ENCODE data around the gene INS.
A peak's percentile ranks its signal among the peaks of the same experiment; 100 is the strongest.
"Not testable (repeated sequence)": the region's sequence is repeated elsewhere in the genome, so short reads cannot be mapped to it uniquely, and the experiment has no call there.

Gene INS

DNA sequence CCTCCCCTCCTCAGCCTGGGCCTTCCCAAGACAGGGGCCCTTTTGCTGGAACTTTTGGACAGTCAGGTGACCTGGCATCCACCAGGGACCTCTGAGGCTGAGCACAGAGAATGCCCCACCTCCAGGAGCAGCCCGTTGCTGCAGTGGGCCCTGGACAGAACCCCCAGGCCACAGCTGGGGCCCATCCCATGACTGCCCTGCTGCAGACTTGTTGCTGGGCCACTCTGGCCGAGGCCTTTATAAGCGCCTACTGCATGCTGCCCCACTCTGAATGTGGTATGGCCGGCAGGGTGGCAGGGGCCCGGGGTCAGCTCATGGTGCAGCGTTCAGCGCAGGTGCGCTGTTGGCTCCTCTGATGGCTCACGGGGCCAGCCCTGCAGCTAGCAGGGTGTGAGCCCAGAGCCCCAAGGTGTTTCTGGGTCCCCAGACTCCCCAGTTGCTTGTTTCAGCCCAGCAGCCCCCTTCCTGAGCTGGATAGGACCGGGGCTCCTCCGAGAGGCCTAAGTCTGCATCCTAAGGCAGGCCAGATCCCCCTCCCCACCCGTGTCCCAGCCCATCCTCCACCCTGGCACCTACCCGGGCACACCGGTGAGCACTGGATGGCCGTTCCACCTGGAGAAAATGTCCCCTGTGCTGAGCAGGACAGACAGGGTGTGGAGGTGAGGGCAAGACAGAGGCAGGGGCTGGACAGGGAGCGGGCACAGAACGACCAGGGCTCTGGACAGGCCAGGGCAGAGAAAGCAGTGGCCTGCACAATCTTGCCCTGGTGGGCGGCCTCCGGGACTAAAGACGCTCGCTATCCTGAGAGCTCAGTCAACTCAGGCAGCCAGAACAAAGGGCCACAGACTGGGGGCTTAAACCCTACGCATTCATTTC, 38.7 kb upstream of the INS start:
- TF ChIP-seq POLR2AphosphoS5 (IDR thresholded peaks at IDR 0.05; ENCODE audit: low read depth, low read length) (no peak), POLR2A (IDR thresholded peaks at IDR 0.05; ENCODE audit: low read depth, low read length) (no peak), PAX5 (IDR thresholded peaks at IDR 0.05; ENCODE audit: insufficient read depth, low read length, severe bottlenecking) (no peak), POU2F2 (IDR thresholded peaks at IDR 0.05; ENCODE audit: low read depth, low read length) (no peak), TAF1 (IDR thresholded peaks at IDR 0.05; ENCODE audit: low read depth, low read length) (no peak), SPI1 (IDR thresholded peaks at IDR 0.05; ENCODE audit: low read depth, low read length) (no peak)
- no peak for DNase-seq (ENCODE audit: insufficient read length, low spot score)
- no peak for FAIRE-seq

DNA sequence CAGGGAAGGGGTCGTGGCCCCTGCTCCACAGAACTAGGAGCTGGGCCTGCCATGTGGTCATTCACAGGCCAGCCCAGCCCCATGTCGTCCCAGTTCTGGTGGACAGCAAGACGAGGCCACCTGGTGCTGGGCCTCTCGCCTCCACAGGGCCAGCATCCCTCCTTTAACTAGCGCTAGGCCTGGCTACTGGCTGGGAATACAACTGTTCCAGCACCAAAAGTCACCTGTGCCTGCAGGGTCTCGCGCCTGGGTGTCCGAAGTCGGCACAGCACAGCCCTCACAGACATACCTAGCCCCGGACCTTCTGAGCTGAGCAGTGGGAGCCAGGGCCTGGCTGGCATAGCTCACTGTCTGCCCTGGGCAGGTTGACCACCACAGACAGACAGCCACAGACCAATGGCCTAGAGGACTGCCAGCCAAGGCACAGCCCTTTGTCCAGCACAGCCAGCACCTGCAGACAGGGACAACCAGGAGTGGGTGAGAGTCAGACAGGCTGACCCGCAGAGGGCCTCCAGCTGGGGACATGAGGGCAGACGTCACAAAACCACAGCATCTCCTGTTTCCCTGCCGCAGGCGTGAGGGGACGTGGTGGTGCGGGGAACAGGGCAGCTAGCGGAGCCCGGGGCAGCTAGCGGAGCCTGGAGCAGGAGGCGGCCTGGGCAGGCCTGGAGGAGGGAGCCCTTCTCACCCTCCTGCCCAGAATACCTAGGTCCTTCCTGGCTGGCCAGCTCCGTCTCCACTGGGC, 37.8 kb upstream of the INS start:
- TF ChIP-seq PAX5 (IDR thresholded peaks at IDR 0.05; ENCODE audit: insufficient read depth, low read length, severe bottlenecking) (no peak), POLR2AphosphoS5 (IDR thresholded peaks at IDR 0.05; ENCODE audit: low read depth, low read length) (no peak), TAF1 (IDR thresholded peaks at IDR 0.05; ENCODE audit: low read depth, low read length) (no peak), POU2F2 (IDR thresholded peaks at IDR 0.05; ENCODE audit: low read depth, low read length) (no peak), SPI1 (IDR thresholded peaks at IDR 0.05; ENCODE audit: low read depth, low read length) (no peak), POLR2A (IDR thresholded peaks at IDR 0.05; ENCODE audit: low read depth, low read length) (no peak)
- FAIRE-seq (no peak), DNase-seq (ENCODE audit: insufficient read length, low spot score) (no peak)

DNA sequence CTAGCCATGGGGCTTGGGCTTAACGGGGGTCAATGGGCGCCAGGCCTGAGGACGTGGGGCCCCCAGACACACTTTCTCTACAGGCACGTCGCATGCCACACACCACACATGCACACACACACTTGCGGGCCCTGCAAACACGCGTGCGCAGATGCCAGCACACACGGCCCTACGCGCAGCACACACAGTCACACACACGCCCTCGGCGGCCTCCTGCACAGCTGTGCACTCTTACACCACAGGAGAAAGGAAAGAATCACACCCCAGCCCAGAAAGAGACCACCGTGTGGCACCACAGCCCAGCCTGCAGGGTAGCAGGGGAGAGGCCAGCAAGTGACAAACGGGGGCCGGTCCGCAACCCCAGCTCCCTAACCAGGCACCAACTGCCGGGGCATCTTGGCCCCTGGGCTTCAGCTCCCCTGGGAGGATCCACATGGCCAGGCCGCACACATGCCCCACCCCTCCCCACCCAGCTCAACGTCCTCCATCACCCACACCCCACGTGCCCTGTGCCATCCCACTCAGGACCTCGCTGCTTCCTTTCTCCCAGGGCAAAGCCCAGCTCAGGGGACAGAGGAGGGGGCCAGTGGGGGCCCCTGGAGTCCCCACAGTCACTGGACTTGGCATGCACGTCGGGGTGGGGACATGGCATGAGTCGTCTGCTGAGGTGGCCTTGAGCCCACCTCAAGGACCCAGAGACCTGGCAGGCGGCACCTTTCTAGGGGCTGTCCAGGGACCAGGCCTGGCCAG, 36.9 kb upstream of the INS start:
- FAIRE-seq (no peak), DNase-seq (ENCODE audit: insufficient read length, low spot score) (no peak)
- TF ChIP-seq TAF1 (IDR thresholded peaks at IDR 0.05; ENCODE audit: low read depth, low read length) (no peak), POLR2A (IDR thresholded peaks at IDR 0.05; ENCODE audit: low read depth, low read length) (no peak), SPI1 (IDR thresholded peaks at IDR 0.05; ENCODE audit: low read depth, low read length) (no peak), POU2F2 (IDR thresholded peaks at IDR 0.05; ENCODE audit: low read depth, low read length) (no peak), POLR2AphosphoS5 (IDR thresholded peaks at IDR 0.05; ENCODE audit: low read depth, low read length) (no peak), PAX5 (IDR thresholded peaks at IDR 0.05; ENCODE audit: insufficient read depth, low read length, severe bottlenecking) (no peak)

DNA sequence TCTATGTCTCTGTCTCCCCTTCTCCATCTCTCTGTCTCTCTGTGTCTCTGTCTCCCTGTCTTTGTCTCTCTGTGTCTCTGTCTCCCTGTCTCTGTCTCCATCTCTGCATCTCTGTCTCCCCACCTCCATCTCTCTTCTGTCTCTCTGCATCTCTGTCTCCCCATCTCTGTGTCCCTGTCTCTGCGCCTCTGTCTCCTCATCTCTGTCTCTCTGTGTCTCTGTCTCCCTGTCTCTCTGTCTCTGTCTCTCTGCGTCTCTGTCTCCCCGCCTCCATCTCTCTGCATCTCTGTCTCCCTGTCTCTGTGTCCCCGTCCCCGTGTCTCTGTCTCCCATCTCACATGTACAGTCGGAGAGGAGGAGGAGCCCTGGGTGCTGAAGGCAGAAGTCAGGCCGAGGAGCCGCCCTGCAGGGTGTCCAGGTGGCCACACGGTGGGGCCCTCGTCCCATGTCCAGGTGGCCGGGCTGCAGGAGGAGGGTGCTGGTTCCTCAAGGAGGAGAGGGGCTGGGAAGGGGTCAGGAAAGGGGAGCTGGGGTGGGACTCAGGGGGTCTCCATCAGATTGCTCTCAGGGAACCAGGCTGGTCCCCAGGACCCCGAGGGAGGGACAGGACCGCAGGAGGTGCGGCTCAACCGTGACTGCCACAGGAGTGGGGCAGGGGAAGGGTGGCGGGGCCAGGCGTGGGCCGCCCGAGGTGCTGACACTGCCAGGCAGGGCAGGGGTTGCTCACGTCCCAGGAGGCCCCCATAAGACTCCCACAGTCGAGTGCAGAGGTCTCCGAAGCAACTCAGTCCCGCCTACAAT, 36.2 kb upstream of the INS start:
- TF ChIP-seq PAX5 (IDR thresholded peaks at IDR 0.05; ENCODE audit: insufficient read depth, low read length, severe bottlenecking) (no peak), TAF1 (IDR thresholded peaks at IDR 0.05; ENCODE audit: low read depth, low read length) (no peak), POLR2AphosphoS5 (IDR thresholded peaks at IDR 0.05; ENCODE audit: low read depth, low read length) (no peak), SPI1 (IDR thresholded peaks at IDR 0.05; ENCODE audit: low read depth, low read length) (no peak), POU2F2 (IDR thresholded peaks at IDR 0.05; ENCODE audit: low read depth, low read length) (no peak), POLR2A (IDR thresholded peaks at IDR 0.05; ENCODE audit: low read depth, low read length) (no peak)
- peak; percentile 38 for FAIRE-seq
- peak; percentile 82 for DNase-seq (ENCODE audit: insufficient read length, low spot score)

DNA sequence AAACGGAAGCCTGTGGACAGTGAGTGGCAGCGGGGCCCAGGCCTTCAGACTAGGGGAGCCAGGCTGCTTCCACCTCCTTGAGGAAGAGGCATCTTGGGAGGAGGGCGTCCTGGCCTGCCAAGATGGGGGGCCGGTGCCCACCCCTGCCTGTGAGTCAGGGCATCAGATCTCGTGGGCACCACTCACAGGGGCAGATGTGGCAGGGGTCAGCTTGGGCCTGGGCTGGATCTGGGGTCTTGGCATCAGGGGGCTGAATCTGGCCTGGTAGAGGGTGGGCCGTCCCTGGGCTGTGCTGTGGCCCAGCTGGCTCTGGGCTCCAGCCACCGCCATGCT, 34.7 kb upstream of the INS start:
- TF ChIP-seq POLR2AphosphoS5 (IDR thresholded peaks at IDR 0.05; ENCODE audit: low read depth, low read length) (no peak), PAX5 (IDR thresholded peaks at IDR 0.05; ENCODE audit: insufficient read depth, low read length, severe bottlenecking) (no peak), SPI1 (IDR thresholded peaks at IDR 0.05; ENCODE audit: low read depth, low read length) (no peak), POU2F2 (IDR thresholded peaks at IDR 0.05; ENCODE audit: low read depth, low read length) (no peak), TAF1 (IDR thresholded peaks at IDR 0.05; ENCODE audit: low read depth, low read length) (no peak), POLR2A (IDR thresholded peaks at IDR 0.05; ENCODE audit: low read depth, low read length) (no peak)
- no peak for FAIRE-seq
- no peak for DNase-seq (ENCODE audit: insufficient read length, low spot score)

DNA sequence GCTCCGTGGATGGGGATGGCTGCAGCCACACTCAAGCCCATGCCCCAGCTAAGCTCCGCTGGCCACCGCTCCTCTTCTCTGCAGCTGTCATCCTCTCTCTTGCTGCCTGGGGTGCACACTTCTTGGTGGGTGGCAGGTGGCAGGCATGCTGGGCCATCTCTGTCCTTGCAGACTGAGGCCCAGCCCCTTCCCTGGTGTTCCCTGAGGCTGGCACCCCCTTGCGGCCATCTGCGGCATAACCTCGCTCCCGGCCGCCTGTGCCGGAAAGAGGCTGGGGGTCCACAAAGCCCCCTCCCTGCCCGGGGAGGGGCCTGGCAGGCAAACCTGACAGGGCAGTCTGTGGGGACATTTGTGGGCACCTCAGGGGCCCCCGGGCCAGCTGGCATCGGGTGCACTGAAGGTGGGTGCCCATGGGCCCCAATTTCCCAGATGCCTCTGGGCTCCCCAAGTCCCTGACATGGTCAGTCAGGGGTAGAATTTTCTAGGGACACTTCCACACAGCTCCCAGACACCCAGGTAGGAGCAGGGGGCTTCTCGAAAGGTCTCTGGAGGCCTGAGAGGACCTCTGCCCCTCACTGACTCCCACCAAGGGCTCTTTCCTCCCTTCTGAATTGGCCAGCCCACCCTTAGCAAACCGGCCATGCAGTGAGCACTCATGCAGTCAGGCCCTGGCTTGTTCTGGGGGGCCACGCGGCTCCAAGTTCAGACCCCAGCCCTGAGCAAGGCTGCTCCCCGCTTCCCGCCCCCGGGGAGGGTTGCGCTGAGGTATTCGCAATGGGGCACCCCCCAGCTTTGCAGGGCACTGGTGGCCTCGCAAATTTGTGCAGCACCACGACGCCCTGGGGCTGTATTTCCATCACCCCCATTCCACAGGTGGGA, 34.1 kb upstream of the INS start:
- TF ChIP-seq POLR2A (IDR thresholded peaks at IDR 0.05; ENCODE audit: low read depth, low read length) (no peak), PAX5 (IDR thresholded peaks at IDR 0.05; ENCODE audit: insufficient read depth, low read length, severe bottlenecking) (no peak), POLR2AphosphoS5 (IDR thresholded peaks at IDR 0.05; ENCODE audit: low read depth, low read length) (no peak), SPI1 (IDR thresholded peaks at IDR 0.05; ENCODE audit: low read depth, low read length) (no peak), TAF1 (IDR thresholded peaks at IDR 0.05; ENCODE audit: low read depth, low read length) (no peak)
- DNase-seq (ENCODE audit: insufficient read length, low spot score) = peak; percentile 72
- peak; percentile 55 for FAIRE-seq

DNA sequence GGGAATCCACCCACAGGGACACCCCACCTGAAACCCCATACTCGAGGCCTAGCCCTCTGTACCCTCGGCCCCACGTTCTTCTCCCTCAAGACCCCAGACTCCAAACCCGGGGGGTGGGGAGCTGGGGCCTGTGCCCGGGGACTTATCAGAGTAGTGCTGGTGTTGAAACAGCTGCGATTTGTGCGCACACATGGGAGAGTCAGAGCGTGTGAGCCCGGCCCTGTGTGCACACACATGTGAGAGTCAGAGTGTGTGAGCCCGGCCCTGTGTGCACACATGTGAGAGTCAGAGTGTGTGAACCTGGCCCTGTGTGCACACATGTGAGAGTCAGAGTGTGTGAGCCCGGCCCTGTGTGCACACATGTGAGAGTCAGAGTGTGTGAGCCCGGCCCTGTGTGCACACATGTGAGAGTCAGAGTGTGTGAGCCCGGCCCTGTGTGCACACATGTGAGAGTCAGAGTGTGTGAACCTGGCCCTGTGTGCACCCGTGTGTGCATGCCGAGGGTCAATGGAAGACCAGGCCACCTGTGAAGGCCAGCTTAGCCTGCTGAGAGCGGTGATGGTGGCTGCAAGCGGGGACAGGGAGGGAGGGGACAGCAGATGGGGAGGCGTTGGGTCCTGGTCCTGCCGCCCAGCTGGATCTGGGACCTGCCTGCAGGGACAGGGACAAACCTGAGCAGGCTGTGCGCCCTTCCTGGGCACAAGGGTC, 33.0 kb upstream of the INS start:
- not testable (repeated sequence) for DNase-seq (ENCODE audit: insufficient read length, low spot score); FAIRE-seq

All from GM12891 (cell line).